ENCODE data around the gene ATP5MC2.

DNA sequence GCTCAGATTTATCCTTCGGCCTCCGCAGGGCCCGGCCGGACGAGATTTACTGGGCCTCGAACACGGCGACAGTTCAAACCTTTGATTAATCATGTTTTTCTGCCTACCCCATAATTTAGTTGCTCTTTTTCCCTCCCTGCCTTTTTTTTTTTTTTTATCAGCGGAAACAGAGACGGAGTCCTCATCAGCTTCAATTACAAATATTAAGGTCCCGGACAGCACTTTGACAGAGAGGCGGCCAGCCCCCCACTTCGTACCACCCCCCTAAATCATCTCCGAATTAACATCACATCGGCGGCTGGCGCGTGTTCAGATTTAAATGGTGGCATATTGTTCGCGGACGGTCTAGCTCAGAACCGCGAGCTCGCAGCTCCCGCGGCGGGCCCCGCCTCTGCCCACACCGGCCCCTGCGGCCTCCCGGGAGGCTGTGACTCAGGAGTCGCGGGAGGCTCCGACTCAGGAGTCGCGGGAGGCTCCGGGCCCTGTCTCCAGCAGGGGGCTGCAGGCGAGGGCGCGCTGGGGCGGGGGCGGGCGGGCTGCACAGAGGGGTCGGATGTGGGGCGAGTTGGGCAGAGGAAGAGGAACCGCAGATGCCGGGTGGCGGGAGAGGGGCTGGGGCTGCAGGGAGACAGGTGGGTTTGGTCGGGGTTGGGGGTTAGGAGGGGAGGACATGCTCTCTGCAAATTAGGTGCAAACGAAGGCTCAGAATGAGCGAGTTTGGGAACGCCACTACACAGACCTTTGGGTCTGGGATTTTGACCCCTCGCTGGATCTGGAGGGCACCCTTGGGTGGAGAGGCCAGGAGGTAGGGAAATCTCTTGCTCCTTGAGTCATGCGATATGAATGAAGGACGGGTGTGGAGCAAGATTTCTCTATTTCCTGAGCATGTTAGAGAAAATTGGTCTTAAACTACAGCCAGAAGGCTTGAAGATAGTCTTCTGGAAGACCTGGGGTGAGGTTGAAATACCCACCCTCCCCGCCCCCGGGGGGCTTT lies 19.6 kb upstream of the ATP5MC2 start:
- TF ChIP-seq, protein P1, sequence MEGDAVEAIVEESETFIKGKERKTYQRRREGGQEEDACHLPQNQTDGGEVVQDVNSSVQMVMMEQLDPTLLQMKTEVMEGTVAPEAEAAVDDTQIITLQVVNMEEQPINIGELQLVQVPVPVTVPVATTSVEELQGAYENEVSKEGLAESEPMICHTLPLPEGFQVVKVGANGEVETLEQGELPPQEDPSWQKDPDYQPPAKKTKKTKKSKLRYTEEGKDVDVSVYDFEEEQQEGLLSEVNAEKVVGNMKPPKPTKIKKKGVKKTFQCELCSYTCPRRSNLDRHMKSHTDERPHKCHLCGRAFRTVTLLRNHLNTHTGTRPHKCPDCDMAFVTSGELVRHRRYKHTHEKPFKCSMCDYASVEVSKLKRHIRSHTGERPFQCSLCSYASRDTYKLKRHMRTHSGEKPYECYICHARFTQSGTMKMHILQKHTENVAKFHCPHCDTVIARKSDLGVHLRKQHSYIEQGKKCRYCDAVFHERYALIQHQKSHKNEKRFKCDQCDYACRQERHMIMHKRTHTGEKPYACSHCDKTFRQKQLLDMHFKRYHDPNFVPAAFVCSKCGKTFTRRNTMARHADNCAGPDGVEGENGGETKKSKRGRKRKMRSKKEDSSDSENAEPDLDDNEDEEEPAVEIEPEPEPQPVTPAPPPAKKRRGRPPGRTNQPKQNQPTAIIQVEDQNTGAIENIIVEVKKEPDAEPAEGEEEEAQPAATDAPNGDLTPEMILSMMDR (IDR thresholded peaks at IDR 0.05; ENCODE audit: low read depth, low read length), result no peak
- TF ChIP-seq EZH2phosphoT487 (IDR thresholded peaks at IDR 0.05; ENCODE audit: low read depth), result no peak
